Measurements from ENCODE around the gene PLCB1. TPM values are rescaled to one million over a fixed set of nuclear protein-coding genes. Genes with fewer than 3 reads are reported as not detected.
A peak's percentile ranks its signal among the peaks of the same experiment; 100 is the strongest.

The PLCB1 gene
- total RNA-seq, 1 experiment from 2014 or later, result 4.4 TPM

- ChIA-PET CTCF (interaction anchor here (0.6 kb wide), 1 partner anchor 372 kb away, joined by 3 read pairs; no protein-coding TSS in a partner anchor), POLR2A (ENCODE audit: unreplicated experiment) (interaction anchor here (0.6 kb wide), 1 partner anchor 715 kb away, joined by 3 read pairs; no protein-coding TSS in a partner anchor)
- ATAC-seq (no peak), DNase-seq (peak; percentile 33)
- Histone ChIP-seq H3K9me2 (replicated peaks; ENCODE audit: low read length) (no peaks in the 10 kb centered on the region), H3K27ac (ENCODE audit: low read length) (no peak overlapping the region), H2AFZ (ENCODE audit: low read length) (no peak overlapping the region), H3K9ac (ENCODE audit: low read length) (no peak overlapping the region), H3K9me3 (ENCODE audit: low read length) (no peaks in the 10 kb centered on the region), H3K27me3 (ENCODE audit: low read length) (0 out of 2 replicates have a peak, but pooled peaks cover 3% of the 10 kb centered on the region), H3K36me3 (ENCODE audit: low read depth, low read length) (no peaks in the 10 kb centered on the region), H3K79me2 (ENCODE audit: low read length) (no peaks in the 10 kb centered on the region), H3F3A (ENCODE audit: low read length, unreplicated experiment) (no peaks in the 10 kb centered on the region), H3K4me2 (ENCODE audit: low read length) (no peak overlapping the region), H4K20me1 (ENCODE audit: low read length) (no peaks in the 10 kb centered on the region), H3K4me1 (ENCODE audit: insufficient read depth, low read length) (no peaks in the 10 kb centered on the region), H3K4me3 (ENCODE audit: low read length) (no peak overlapping the region)
- no TSS peak for BruUV-seq (replicated peaks)
- no peak for TF ChIP-seq EZH2 (IDR thresholded peaks at IDR 0.05; ENCODE audit: low read length, unreplicated experiment)
- no peak for TF ChIP-seq EZH2phosphoT487 (IDR thresholded peaks at IDR 0.05; ENCODE audit: borderline replicate concordance, low read length)
- no peak for TF ChIP-seq CTCF (conservative IDR thresholded peaks at IDR 0.05; ENCODE audit: low read depth, low read length)
- intact Hi-C loops (cut with micrococcal nuclease), result loop anchor here (2.0 to 10.0 kb wide), 2 partner anchors 609 to 865 kb away; no protein-coding TSS in a partner anchor
Observed at GRCh38 chr20:8749986-8750385, 617.9 kb downstream of the PLCB1 start.

- POLR2A ChIA-PET (ENCODE audit: unreplicated experiment), result no interaction called here
- H3K9me3 ChIP-seq (ENCODE audit: low read length), result no peaks in the 10 kb centered on the region
- H3K79me2 ChIP-seq (ENCODE audit: low read length), result no peaks in the 10 kb centered on the region
- no peaks in the 10 kb centered on the region for H3K9me2 ChIP-seq (replicated peaks; ENCODE audit: low read length)
- CTCF ChIA-PET, result interaction anchor here (0.7 to 1.1 kb wide), 2 partner anchors 633 to 637 kb away, joined by 3 to 4 read pairs; no protein-coding TSS in a partner anchor
- H3F3A ChIP-seq (ENCODE audit: low read length, unreplicated experiment), result no peaks in the 10 kb centered on the region
- DNase-seq (no peak), ATAC-seq (no peak)
- no peak for TF ChIP-seq CTCF (conservative IDR thresholded peaks at IDR 0.05; ENCODE audit: low read depth, low read length)
- TF ChIP-seq EZH2 (IDR thresholded peaks at IDR 0.05; ENCODE audit: low read length, unreplicated experiment), result no peak
- no peak overlapping the region for H2AFZ ChIP-seq (ENCODE audit: low read length)
- BruUV-seq (replicated peaks), result no TSS peak
- no peak overlapping the region for H3K9ac ChIP-seq (ENCODE audit: low read length)
- no peak overlapping the region for H3K27ac ChIP-seq (ENCODE audit: low read length)
- no peaks in the 10 kb centered on the region for H3K27me3 ChIP-seq (ENCODE audit: low read length)
- H3K36me3 ChIP-seq (ENCODE audit: low read depth, low read length), result no peaks in the 10 kb centered on the region
- no peak overlapping the region for H3K4me3 ChIP-seq (ENCODE audit: low read length)
- no peak overlapping the region for H3K4me2 ChIP-seq (ENCODE audit: low read length)
- H4K20me1 ChIP-seq (ENCODE audit: low read length), result no peaks in the 10 kb centered on the region
- no peaks in the 10 kb centered on the region; the same call in 1 of the 2 replicates for H3K4me1 ChIP-seq (ENCODE audit: insufficient read depth, low read length)
- intact Hi-C loops (cut with micrococcal nuclease), result loop anchor here (5.0 to 10.0 kb wide), 2 partner anchors 97 to 859 kb away; no protein-coding TSS in a partner anchor
Observed at GRCh38 chr20:8755340-8756118, 623.5 kb downstream of the PLCB1 start.

GRCh38 chr20:8756410-8756809 lies 624.3 kb downstream of the PLCB1 start:
- no peaks in the 10 kb centered on the region for H3K79me2 ChIP-seq (ENCODE audit: low read length)
- no peak overlapping the region for H3K4me3 ChIP-seq (ENCODE audit: low read length)
- H3K9me3 ChIP-seq (ENCODE audit: low read length), result no peaks in the 10 kb centered on the region
- no peaks in the 10 kb centered on the region for H3K9me2 ChIP-seq (replicated peaks; ENCODE audit: low read length)
- H3K4me1 ChIP-seq (ENCODE audit: insufficient read depth, low read length), result no peaks in the 10 kb centered on the region; the same call in 1 of the 2 replicates
- ChIA-PET POLR2A (ENCODE audit: unreplicated experiment) (no interaction called here), CTCF (interaction anchor here (0.6 to 1.1 kb wide), 2 partner anchors 637 to 747 kb away, joined by 3 to 12 read pairs; no protein-coding TSS in a partner anchor)
- no TSS peak for BruUV-seq (replicated peaks)
- no peaks in the 10 kb centered on the region for H3K36me3 ChIP-seq (ENCODE audit: low read depth, low read length)
- intact Hi-C loops (cut with micrococcal nuclease), result loop anchor here (5.0 to 10.0 kb wide), 2 partner anchors 96 to 858 kb away; no protein-coding TSS in a partner anchor
- no peak for TF ChIP-seq EZH2 (IDR thresholded peaks at IDR 0.05; ENCODE audit: low read length, unreplicated experiment)
- TF ChIP-seq CTCF (conservative IDR thresholded peaks at IDR 0.05; ENCODE audit: low read depth, low read length), result no peak
- TF ChIP-seq EZH2phosphoT487 (IDR thresholded peaks at IDR 0.05; ENCODE audit: borderline replicate concordance, low read length), result no peak
- H2AFZ ChIP-seq (ENCODE audit: low read length), result no peak overlapping the region
- H3K27me3 ChIP-seq (ENCODE audit: low read length), result no peaks in the 10 kb centered on the region
- no peak overlapping the region for H3K4me2 ChIP-seq (ENCODE audit: low read length)
- no peaks in the 10 kb centered on the region for H3F3A ChIP-seq (ENCODE audit: low read length, unreplicated experiment)
- peak; percentile 94 for ATAC-seq
- DNase-seq, result peak; percentile 77
- no peaks in the 10 kb centered on the region for H4K20me1 ChIP-seq (ENCODE audit: low read length)
- H3K27ac ChIP-seq (ENCODE audit: low read length), result no peak overlapping the region
- H3K9ac ChIP-seq (ENCODE audit: low read length), result no peak overlapping the region

All from PC-3 (cell line).